ENCODE results near the gene SRD5A1.

Gene SRD5A1

DNA sequence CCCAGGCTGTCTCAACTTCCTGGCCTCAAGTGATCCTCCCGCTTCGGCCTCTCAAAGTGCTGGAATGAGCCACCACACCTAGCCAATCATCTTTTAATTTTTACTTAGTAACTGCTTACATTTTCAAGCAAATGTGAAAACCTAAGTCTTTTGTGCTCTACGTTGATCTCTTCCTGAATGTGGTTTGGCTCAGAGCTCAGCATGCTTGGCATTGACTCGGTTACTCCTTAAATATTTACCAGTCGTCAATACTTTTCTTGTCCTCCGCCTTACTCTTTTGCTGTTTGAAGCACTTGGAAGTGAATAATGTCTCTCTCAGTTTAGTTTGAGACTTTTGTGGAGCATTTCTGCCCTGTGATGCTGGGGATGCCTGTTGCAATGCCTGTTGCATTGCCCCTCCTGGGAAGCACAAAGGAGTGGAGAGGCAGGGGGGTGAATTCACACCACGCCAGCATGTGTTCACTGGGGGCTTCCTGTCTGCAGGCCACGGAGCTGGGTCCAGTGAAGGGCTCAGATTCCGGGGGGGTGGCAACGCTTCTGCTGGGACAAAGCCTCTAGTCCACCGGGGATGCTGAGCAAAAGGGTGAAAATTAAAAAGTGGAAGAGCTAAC is 66.9 kb downstream of the SRD5A1 start:
- Histone ChIP-seq H3K79me1 (ENCODE audit: low read length) (no peaks in the 10 kb centered on the region), H3K36me3 (ENCODE audit: control insufficient read depth, insufficient read depth, low read length) (no peaks in the 10 kb centered on the region), H3K4me1 (ENCODE audit: control insufficient read depth, low read depth, low read length) (no peaks in the 10 kb centered on the region), H2BK5ac (ENCODE audit: low read length) (no peak overlapping the region), H4K8ac (ENCODE audit: low read depth, low read length) (no peak overlapping the region), H3K9ac (ENCODE audit: low read length) (no peak overlapping the region), H3K56ac (ENCODE audit: low read length) (no peak overlapping the region), H3K4me2 (ENCODE audit: low read length) (no peak overlapping the region), H3K79me2 (ENCODE audit: control insufficient read depth, insufficient read depth, low read length) (no peaks in the 10 kb centered on the region), H3K18ac (ENCODE audit: low read length) (no peak overlapping the region), H3K23ac (ENCODE audit: low read length) (no peak overlapping the region), H2BK120ac (ENCODE audit: low read depth, low read length) (no peak overlapping the region), H3K4me3 (ENCODE audit: low read length) (no peak overlapping the region), H4K5ac (ENCODE audit: low read length) (no peak overlapping the region), H2AK5ac (ENCODE audit: low read length) (no peak overlapping the region), H3K4ac (ENCODE audit: low read depth, low read length) (no peak overlapping the region), H3K27me3 (ENCODE audit: insufficient read depth, low read length, poor library complexity) (no peaks in the 10 kb centered on the region), H2BK15ac (replicated peaks; ENCODE audit: low read depth) (no peak overlapping the region), H3K27ac (ENCODE audit: low read depth, low read length) (no peak overlapping the region)
- WGBS (ENCODE audit: extremely low coverage, insufficient coverage, low lambda C conversion rate) = no CpG with 5 or more reads among the region's 11 CpGs
- no peak for DNase-seq

DNA sequence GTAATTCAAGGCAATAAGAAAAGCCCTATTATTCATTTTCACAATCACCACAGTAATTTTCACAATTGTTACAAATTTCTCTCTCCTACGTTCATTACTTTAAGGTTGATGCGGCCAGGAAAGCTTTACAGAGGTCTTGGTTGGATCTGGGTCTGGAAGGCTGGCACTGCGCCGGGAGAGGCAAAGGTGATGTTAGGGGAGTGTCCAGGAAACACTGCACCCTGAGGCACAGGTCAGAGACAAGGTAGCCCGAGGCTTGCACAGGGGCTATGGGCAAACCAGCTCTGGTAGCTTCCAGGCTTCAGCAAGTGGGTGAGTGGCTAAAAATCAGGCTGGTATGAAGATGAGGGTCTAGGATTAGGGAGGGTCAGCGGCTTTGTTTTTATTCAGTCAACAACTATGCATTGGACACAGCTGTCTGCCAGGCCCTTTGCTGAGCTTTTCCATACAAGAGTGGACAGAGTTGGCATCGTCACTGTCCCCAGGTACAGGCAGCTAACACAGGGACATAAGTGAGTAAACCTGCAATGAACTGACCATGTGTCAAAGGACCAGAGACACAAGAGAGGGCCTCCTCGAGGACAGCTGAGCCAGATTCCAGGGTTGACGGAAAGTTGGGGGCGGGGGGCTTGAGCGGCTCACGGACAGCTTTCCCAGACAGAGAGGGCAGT is 67.6 kb downstream of the SRD5A1 start:
- no CpG with 5 or more reads among the region's 12 CpGs for WGBS (ENCODE audit: extremely low coverage, insufficient coverage, low lambda C conversion rate)
- Histone ChIP-seq H3K27me3 (ENCODE audit: insufficient read depth, low read length, poor library complexity) (no peaks in the 10 kb centered on the region), H3K23ac (ENCODE audit: low read length) (no peak overlapping the region), H3K18ac (ENCODE audit: low read length) (no peak overlapping the region), H2BK15ac (replicated peaks; ENCODE audit: low read depth) (no peak overlapping the region), H3K4me3 (ENCODE audit: low read length) (no peak overlapping the region), H3K4me1 (ENCODE audit: control insufficient read depth, low read depth, low read length) (no peaks in the 10 kb centered on the region), H2AK5ac (ENCODE audit: low read length) (no peak overlapping the region), H3K4ac (ENCODE audit: low read depth, low read length) (no peak overlapping the region), H4K8ac (ENCODE audit: low read depth, low read length) (no peak overlapping the region), H3K9ac (ENCODE audit: low read length) (no peak overlapping the region), H3K4me2 (ENCODE audit: low read length) (no peak overlapping the region), H2BK5ac (ENCODE audit: low read length) (no peak overlapping the region), H3K79me1 (ENCODE audit: low read length) (no peaks in the 10 kb centered on the region), H3K79me2 (ENCODE audit: control insufficient read depth, insufficient read depth, low read length) (no peaks in the 10 kb centered on the region), H3K27ac (ENCODE audit: low read depth, low read length) (no peak overlapping the region), H3K36me3 (ENCODE audit: control insufficient read depth, insufficient read depth, low read length) (no peaks in the 10 kb centered on the region), H4K5ac (ENCODE audit: low read length) (no peak overlapping the region), H3K56ac (ENCODE audit: low read length) (no peak overlapping the region), H2BK120ac (ENCODE audit: low read depth, low read length) (no peak overlapping the region)
- no peak for DNase-seq

DNA sequence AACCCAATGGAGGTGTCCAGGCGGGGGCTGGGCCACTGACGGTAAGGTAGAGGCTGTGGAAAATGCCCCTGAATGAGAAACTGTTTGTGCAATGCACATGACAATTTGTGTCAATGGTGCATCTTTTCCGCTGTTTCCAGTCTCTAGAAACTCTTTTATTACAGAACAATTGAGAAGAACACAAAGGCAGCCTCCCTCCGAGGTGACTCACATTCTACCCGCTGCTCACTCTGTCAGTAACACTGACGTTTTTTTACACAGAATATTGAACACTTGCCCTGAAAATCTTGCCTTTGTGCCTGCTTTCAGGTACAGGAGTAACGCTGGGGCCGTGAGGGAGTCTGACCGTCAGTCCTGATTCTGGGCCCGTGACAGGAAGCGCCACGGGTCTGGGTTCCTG is 68.3 kb downstream of the SRD5A1 start:
- no peaks in the 10 kb centered on the region for H3K27me3 ChIP-seq (ENCODE audit: insufficient read depth, low read length, poor library complexity)
- no peak overlapping the region for H3K4me3 ChIP-seq (ENCODE audit: low read length)
- H2BK5ac ChIP-seq (ENCODE audit: low read length) = no peak overlapping the region
- H3K4me2 ChIP-seq (ENCODE audit: low read length) = no peak overlapping the region
- H2BK120ac ChIP-seq (ENCODE audit: low read depth, low read length) = no peak overlapping the region
- H3K4ac ChIP-seq (ENCODE audit: low read depth, low read length) = no peak overlapping the region
- no peak overlapping the region for H3K56ac ChIP-seq (ENCODE audit: low read length)
- H3K79me1 ChIP-seq (ENCODE audit: low read length) = no peaks in the 10 kb centered on the region
- H3K27ac ChIP-seq (ENCODE audit: low read depth, low read length) = no peak overlapping the region
- H3K36me3 ChIP-seq (ENCODE audit: control insufficient read depth, insufficient read depth, low read length) = no peaks in the 10 kb centered on the region
- no peak overlapping the region for H3K9ac ChIP-seq (ENCODE audit: low read length)
- H3K79me2 ChIP-seq (ENCODE audit: control insufficient read depth, insufficient read depth, low read length) = no peaks in the 10 kb centered on the region
- no peak overlapping the region for H2AK5ac ChIP-seq (ENCODE audit: low read length)
- H4K5ac ChIP-seq (ENCODE audit: low read length) = no peak overlapping the region
- no CpG with 5 or more reads among the region's 12 CpGs for WGBS (ENCODE audit: extremely low coverage, insufficient coverage, low lambda C conversion rate)
- no peak overlapping the region for H2BK15ac ChIP-seq (replicated peaks; ENCODE audit: low read depth)
- no peak overlapping the region for H3K18ac ChIP-seq (ENCODE audit: low read length)
- no peak overlapping the region for H4K8ac ChIP-seq (ENCODE audit: low read depth, low read length)
- H3K23ac ChIP-seq (ENCODE audit: low read length) = no peak overlapping the region
- H3K4me1 ChIP-seq (ENCODE audit: control insufficient read depth, low read depth, low read length) = no peaks in the 10 kb centered on the region
- DNase-seq = no peak

DNA sequence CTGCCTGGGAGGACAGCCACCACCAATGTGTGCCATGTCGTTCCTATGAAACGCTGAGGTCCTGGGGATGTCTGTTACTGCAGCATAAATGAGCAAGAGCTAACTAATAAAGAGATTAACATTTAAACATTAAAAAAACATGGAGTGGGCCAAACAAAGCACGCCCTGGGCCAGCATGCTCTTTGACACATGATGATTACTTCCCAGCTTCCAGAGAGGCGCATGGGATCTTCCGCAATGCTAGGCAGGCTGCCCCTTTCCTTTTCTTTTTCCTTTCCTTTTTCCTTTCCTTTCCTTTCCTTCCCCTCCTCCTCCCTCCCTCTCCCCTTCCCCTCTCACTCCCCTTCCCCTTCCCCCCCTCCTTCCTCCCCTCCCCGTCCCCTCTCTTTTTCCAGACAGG is 69.4 kb downstream of the SRD5A1 start:
- Histone ChIP-seq H4K5ac (ENCODE audit: low read length) (no peak overlapping the region), H3K23ac (ENCODE audit: low read length) (no peak overlapping the region), H3K36me3 (ENCODE audit: control insufficient read depth, insufficient read depth, low read length) (no peaks in the 10 kb centered on the region), H2BK120ac (ENCODE audit: low read depth, low read length) (no peak overlapping the region), H3K56ac (ENCODE audit: low read length) (no peak overlapping the region), H3K79me2 (ENCODE audit: control insufficient read depth, insufficient read depth, low read length) (no peaks in the 10 kb centered on the region), H2BK15ac (replicated peaks; ENCODE audit: low read depth) (no peak overlapping the region), H3K4me1 (ENCODE audit: control insufficient read depth, low read depth, low read length) (no peaks in the 10 kb centered on the region), H2AK5ac (ENCODE audit: low read length) (no peak overlapping the region), H3K18ac (ENCODE audit: low read length) (no peak overlapping the region), H3K9ac (ENCODE audit: low read length) (no peak overlapping the region), H3K4me2 (ENCODE audit: low read length) (no peak overlapping the region), H3K4ac (ENCODE audit: low read depth, low read length) (no peak overlapping the region), H3K27me3 (ENCODE audit: insufficient read depth, low read length, poor library complexity) (no peaks in the 10 kb centered on the region), H2BK5ac (ENCODE audit: low read length) (no peak overlapping the region), H3K4me3 (ENCODE audit: low read length) (no peak overlapping the region), H3K27ac (ENCODE audit: low read depth, low read length) (no peak overlapping the region), H3K79me1 (ENCODE audit: low read length) (no peaks in the 10 kb centered on the region), H4K8ac (ENCODE audit: low read depth, low read length) (no peak overlapping the region)
- no peak for DNase-seq
- no CpG with 5 or more reads among the region's 6 CpGs for WGBS (ENCODE audit: extremely low coverage, insufficient coverage, low lambda C conversion rate)

DNA sequence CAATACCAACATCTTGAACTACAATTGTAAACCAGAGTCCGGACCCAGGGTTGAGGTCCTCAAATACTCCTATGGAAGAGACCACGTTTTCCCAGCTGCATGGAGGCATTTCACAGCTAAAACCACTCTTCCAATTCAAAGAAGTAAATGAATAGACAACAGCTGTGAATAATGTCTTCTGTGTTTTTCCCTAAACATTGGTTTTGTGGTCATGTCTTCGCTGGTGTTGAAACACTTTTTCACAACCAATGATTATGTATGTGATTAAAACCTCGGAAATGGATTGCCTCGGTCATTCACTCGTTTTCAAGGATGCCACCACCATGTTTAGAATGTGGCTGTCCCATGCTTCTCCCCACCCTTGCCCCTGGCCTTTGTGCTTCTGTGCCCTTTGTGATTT is 70.6 kb downstream of the SRD5A1 start:
- Histone ChIP-seq H3K4me3 (ENCODE audit: low read length) (no peak overlapping the region), H3K79me1 (ENCODE audit: low read length) (no peaks in the 10 kb centered on the region), H3K27ac (ENCODE audit: low read depth, low read length) (no peak overlapping the region), H3K9ac (ENCODE audit: low read length) (no peak overlapping the region), H3K79me2 (ENCODE audit: control insufficient read depth, insufficient read depth, low read length) (no peaks in the 10 kb centered on the region), H3K27me3 (ENCODE audit: insufficient read depth, low read length, poor library complexity) (no peaks in the 10 kb centered on the region), H3K56ac (ENCODE audit: low read length) (no peak overlapping the region), H2BK120ac (ENCODE audit: low read depth, low read length) (no peak overlapping the region), H3K4me2 (ENCODE audit: low read length) (no peak overlapping the region), H2AK5ac (ENCODE audit: low read length) (no peak overlapping the region), H4K8ac (ENCODE audit: low read depth, low read length) (no peak overlapping the region), H3K4ac (ENCODE audit: low read depth, low read length) (no peak overlapping the region), H2BK15ac (replicated peaks; ENCODE audit: low read depth) (no peak overlapping the region), H4K5ac (ENCODE audit: low read length) (no peak overlapping the region), H2BK5ac (ENCODE audit: low read length) (no peak overlapping the region), H3K23ac (ENCODE audit: low read length) (no peak overlapping the region), H3K18ac (ENCODE audit: low read length) (no peak overlapping the region), H3K36me3 (ENCODE audit: control insufficient read depth, insufficient read depth, low read length) (no peaks in the 10 kb centered on the region), H3K4me1 (ENCODE audit: control insufficient read depth, low read depth, low read length) (no peaks in the 10 kb centered on the region)
- WGBS (ENCODE audit: extremely low coverage, insufficient coverage, low lambda C conversion rate) = no CpG with 5 or more reads among the region's 6 CpGs
- no peak for DNase-seq

DNA sequence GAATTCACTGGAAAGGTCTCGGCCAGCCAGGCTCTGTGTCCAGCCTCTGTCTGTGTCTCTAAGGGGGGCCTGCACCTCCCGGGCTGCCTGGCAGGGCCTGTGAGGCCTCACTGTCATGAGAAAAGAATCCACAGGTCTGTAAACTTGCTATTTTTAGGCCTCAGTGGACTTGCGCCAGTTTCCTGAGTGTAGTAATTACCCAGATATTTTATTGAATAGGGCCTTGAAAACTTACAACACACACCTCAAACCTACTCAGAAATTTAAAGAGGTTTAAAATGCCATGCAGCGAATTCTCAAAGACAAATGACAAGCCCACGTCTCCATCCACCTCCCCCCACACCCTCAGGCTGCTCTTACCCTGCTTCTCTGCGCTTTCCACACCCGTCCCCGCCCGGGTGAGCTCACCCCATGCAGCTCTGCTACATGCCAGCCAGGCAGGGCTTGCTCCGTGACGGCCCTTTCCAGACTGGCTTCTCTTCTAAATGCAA is 71.2 kb downstream of the SRD5A1 start:
- H2BK15ac ChIP-seq (replicated peaks; ENCODE audit: low read depth) = no peak overlapping the region
- DNase-seq = no peak
- H3K4me3 ChIP-seq (ENCODE audit: low read length) = no peak overlapping the region
- H2BK120ac ChIP-seq (ENCODE audit: low read depth, low read length) = no peak overlapping the region
- no peaks in the 10 kb centered on the region for H3K27me3 ChIP-seq (ENCODE audit: insufficient read depth, low read length, poor library complexity)
- no peak overlapping the region for H3K56ac ChIP-seq (ENCODE audit: low read length)
- H3K4ac ChIP-seq (ENCODE audit: low read depth, low read length) = no peak overlapping the region
- no peaks in the 10 kb centered on the region for H3K36me3 ChIP-seq (ENCODE audit: control insufficient read depth, insufficient read depth, low read length)
- no peak overlapping the region for H3K27ac ChIP-seq (ENCODE audit: low read depth, low read length)
- no peak overlapping the region for H3K4me2 ChIP-seq (ENCODE audit: low read length)
- no peak overlapping the region for H4K5ac ChIP-seq (ENCODE audit: low read length)
- WGBS (ENCODE audit: extremely low coverage, insufficient coverage, low lambda C conversion rate) = no CpG with 5 or more reads among the region's 11 CpGs
- no peak overlapping the region for H4K8ac ChIP-seq (ENCODE audit: low read depth, low read length)
- no peaks in the 10 kb centered on the region for H3K79me1 ChIP-seq (ENCODE audit: low read length)
- H3K4me1 ChIP-seq (ENCODE audit: control insufficient read depth, low read depth, low read length) = no peaks in the 10 kb centered on the region
- H2BK5ac ChIP-seq (ENCODE audit: low read length) = no peak overlapping the region
- no peak overlapping the region for H3K23ac ChIP-seq (ENCODE audit: low read length)
- H2AK5ac ChIP-seq (ENCODE audit: low read length) = no peak overlapping the region
- no peak overlapping the region for H3K18ac ChIP-seq (ENCODE audit: low read length)
- no peaks in the 10 kb centered on the region for H3K79me2 ChIP-seq (ENCODE audit: control insufficient read depth, insufficient read depth, low read length)
- no peak overlapping the region for H3K9ac ChIP-seq (ENCODE audit: low read length)
